Spleen (tissue), 11 donors: Measurements from ENCODE around the gene BCL6. TPM values are rescaled to one million over a fixed set of nuclear protein-coding genes. Genes with fewer than 3 reads are reported as not detected.

Experiments
- DNase-seq: peaks from one replicate; pipeline ENCODE4 v3.0.0-alpha.2; 2020
- H3K27ac ChIP-seq, 8 donors: fragments of 200-600 bp; sonication (generic) in 7 of 8; 1 replicate in 4 of 8; 2 replicates in 4 of 8; pipeline versions ENCODE4 v1.5.0 to v1.8.0; 2016 to 2021; ENCODE audit warnings: inconsistent platforms in 4 of 8, mild to moderate bottlenecking in 4 of 8, moderate library complexity in 1 of 8
- H3K27me3 ChIP-seq, 7 donors: fragments of 200-600 bp; sonication (generic) in 6 of 7; replicated peaks in 1 of 7; 1 replicate in 4 of 7; 2 replicates in 3 of 7; pipeline versions ENCODE4 v1.5.0 to v1.8.0; 2016 to 2021; ENCODE audit warnings: inconsistent platforms in 3 of 7, mild to moderate bottlenecking in 1 of 7
- H3K36me3 ChIP-seq, 6 donors: fragments of 200-600 bp; sonication (generic) in 5 of 6; 1 replicate in 4 of 6; 2 replicates in 2 of 6; pipeline versions ENCODE4 v1.5.0 to v1.8.0; 2016 to 2021; ENCODE audit warnings: inconsistent platforms in 2 of 6
- H3K4me1 ChIP-seq, 6 donors: fragments of 200-600 bp; sonication (generic) in 5 of 6; 1 replicate in 3 of 6; 2 replicates in 3 of 6; pipeline versions ENCODE4 v1.5.0 to v1.8.0; 2016 to 2021; ENCODE audit warnings: inconsistent platforms in 3 of 6
- H3K4me3 ChIP-seq, 8 donors: fragments of 200-600 bp; sonication (generic) in 7 of 8; 1 replicate in 4 of 8; 2 replicates in 4 of 8; pipeline versions ENCODE4 v1.5.0 to v1.8.0; 2016 to 2021; ENCODE audit warnings: inconsistent platforms in 4 of 8, mild to moderate bottlenecking in 4 of 8, moderate library complexity in 2 of 8
- H3K9me3 ChIP-seq, 8 donors: fragments of 200-600 bp; sonication (generic) in 7 of 8; 1 replicate in 4 of 8; 2 replicates in 4 of 8; pipeline versions ENCODE4 v1.5.0 to v1.8.0; 2016 to 2021; ENCODE audit warnings: inconsistent platforms in 4 of 8
- POLR2A ChIP-seq, 3 donors: fragments of 450-650 bp; IDR thresholded peaks; one replicate each; pipeline ENCODE4 v1.5.1; 2017; ENCODE audit warnings: antibody characterized with exemption in 3 of 3, mild to moderate bottlenecking in 1 of 3
- POLR2AphosphoS5 ChIP-seq, 3 donors: sonication (generic); formaldehyde crosslinking; IDR thresholded peaks; one replicate each; pipeline ENCODE4 v1.5.1; 2017; ENCODE audit warnings: antibody characterized with exemption in 3 of 3
- WGBS, 5 donors: extraction: QIAGEN DNeasy Blood & Tissue Kit in 3 of 5; methylation state at CpG; one replicate each; pipeline versions ENCODE4 v1.1.5 to v1.1.7; 2013 to 2018; 5-methylcytosine and 5-hydroxymethylcytosine counted together
- intact Hi-C: fragments of 100-400 bp; cut with DNase I; formaldehyde crosslinking; loops from one replicate; pipeline ENCODE4 v1.15.0; 2023; ENCODE audit warnings: low total_unique reads
- polyA plus RNA-seq, 3 donors: library from polyadenylated mRNA; stranded (reverse); fragments of 200-250 nt; gene quantifications; one replicate each; pipeline ENCODE4 v1.2.1, GENCODE V29; 2013
- total RNA-seq, 7 donors: library from RNA; depleted of rRNA in 3 of 7; stranded (reverse); fragments of >200 nt in 3 of 7; fragmentation: NEBNext Ultra II Directional in 4 of 7; extraction: Animal tissue kit (Norgen Biotek cat#: 25700) in 4 of 7; gene quantifications; one replicate each; pipeline versions ENCODE4 v1.1.0 to v1.2.1, GENCODE V29; 2016 to 2021
- TF ChIP-seq, protein P1 (sequence below), 11 experiments: fragments of 200-600 bp in 7 of 11; fragments of 450-650 bp in 4 of 11; sonication (generic) in 4 of 11; IDR thresholded peaks in 8 of 11; conservative IDR thresholded peaks in 3 of 11; 1 replicate in 7 of 11; 2 replicates in 4 of 11; pipeline versions ENCODE4 v1.4.0 to v1.8.0; 2016 to 2021; ENCODE audit warnings: antibody characterized with exemption in 11 of 11, inconsistent platforms in 4 of 11, mild to moderate bottlenecking in 1 of 11
- donor health status: healthy with polysubstance abuse.
- donor health status: DM: no; HTN: no; CAD: no; lungs with moderate emphysema.
- donor health status: DM: no; HTN: no; CAD: no.
- donor health status: Bipolar disorder and iron deficiency.
- donor health status: healthy.
- donor health status: DM: no; HTN: no; CAD: no.
- donor health status: DM: yes; HTN: yes; CAD: no.

The BCL6 gene
- total and polyA plus RNA-seq, 10 donors: 9.5 to 444 (median 132) TPM

DNA sequence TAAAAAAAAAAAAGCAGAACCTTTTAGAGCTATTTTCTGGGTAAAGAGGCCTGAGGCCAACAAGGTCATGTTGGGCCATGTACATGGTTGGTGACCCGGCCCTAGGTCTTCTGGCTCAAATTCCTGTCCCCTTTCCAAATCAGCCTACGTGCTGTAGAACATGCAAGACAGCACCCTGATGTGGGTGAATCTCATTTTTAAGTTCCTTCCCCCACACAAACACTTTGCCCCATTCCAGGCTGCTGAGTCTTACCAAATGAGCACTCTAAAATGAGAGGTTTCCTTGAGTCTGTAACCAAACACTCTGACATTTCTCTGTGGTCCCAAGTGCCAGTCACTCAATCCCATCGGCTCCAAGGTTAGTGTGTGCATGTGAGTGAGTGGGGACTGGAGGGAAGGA lies 9.4 kb downstream of the BCL6 start:
- peaks cover 5 to 66% (median 44%) of the 10 kb centered on the region in 6 donors for H3K4me1 ChIP-seq
- TF ChIP-seq, protein P1, sequence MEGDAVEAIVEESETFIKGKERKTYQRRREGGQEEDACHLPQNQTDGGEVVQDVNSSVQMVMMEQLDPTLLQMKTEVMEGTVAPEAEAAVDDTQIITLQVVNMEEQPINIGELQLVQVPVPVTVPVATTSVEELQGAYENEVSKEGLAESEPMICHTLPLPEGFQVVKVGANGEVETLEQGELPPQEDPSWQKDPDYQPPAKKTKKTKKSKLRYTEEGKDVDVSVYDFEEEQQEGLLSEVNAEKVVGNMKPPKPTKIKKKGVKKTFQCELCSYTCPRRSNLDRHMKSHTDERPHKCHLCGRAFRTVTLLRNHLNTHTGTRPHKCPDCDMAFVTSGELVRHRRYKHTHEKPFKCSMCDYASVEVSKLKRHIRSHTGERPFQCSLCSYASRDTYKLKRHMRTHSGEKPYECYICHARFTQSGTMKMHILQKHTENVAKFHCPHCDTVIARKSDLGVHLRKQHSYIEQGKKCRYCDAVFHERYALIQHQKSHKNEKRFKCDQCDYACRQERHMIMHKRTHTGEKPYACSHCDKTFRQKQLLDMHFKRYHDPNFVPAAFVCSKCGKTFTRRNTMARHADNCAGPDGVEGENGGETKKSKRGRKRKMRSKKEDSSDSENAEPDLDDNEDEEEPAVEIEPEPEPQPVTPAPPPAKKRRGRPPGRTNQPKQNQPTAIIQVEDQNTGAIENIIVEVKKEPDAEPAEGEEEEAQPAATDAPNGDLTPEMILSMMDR (IDR thresholded peaks at IDR 0.05 in 8 of 11, conservative IDR thresholded peaks at IDR 0.05 in 3 of 11): no peak
- TF ChIP-seq POLR2AphosphoS5 (IDR thresholded peaks at IDR 0.05): peak in 1 of 3 donors; percentile 42
- TF ChIP-seq POLR2A (IDR thresholded peaks at IDR 0.05): no peak
- DNase-seq: no peak
- H3K9me3 ChIP-seq: no peaks in the 10 kb centered on the region
- peak overlapping the region in 6 of 8 donors; percentile 42 to 99 (median 98) for H3K27ac ChIP-seq
- H3K4me3 ChIP-seq: peak overlapping the region in 1 of 8 donors; percentile 84
- intact Hi-C loops: no loop called here
- WGBS, 5 donors: 64 to 78% (median 73%) methylated on average over 3 of the region's 3 CpGs
- H3K27me3 ChIP-seq: no peaks in the 10 kb centered on the region
- H3K36me3 ChIP-seq: peaks cover 0 to 51% (median 34%) of the 10 kb centered on the region in 6 donors

DNA sequence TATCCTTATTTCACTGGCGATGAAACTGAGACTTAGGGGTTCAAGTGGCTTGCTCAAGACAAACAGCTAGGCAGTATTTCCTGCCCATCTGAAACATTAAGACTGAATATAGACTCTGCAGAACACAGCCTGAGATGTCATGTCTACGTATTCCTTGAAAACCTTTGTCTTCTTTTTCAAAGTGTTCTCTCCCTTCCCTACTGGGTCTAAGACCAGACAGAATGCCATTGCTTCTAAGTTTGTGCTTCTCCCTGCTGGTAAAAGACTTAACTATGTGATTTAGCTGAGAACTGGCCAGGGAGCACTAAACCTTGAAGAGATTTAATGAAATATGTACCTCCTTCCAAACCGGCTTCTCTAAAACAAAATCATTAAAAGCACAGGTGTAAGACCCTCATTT lies 9.9 kb downstream of the BCL6 start:
- intact Hi-C loops: no loop called here
- H3K9me3 ChIP-seq: no peaks in the 10 kb centered on the region
- H3K36me3 ChIP-seq: peaks cover 0 to 55% (median 39%) of the 10 kb centered on the region in 6 donors
- DNase-seq: no peak
- TF ChIP-seq, protein P1 (IDR thresholded peaks at IDR 0.05 in 8 of 11, conservative IDR thresholded peaks at IDR 0.05 in 3 of 11): no peak
- no peak for TF ChIP-seq POLR2A (IDR thresholded peaks at IDR 0.05)
- no peak for TF ChIP-seq POLR2AphosphoS5 (IDR thresholded peaks at IDR 0.05)
- H3K4me1 ChIP-seq: peaks cover 2 to 61% (median 39%) of the 10 kb centered on the region in 6 donors
- H3K4me3 ChIP-seq: no peak overlapping the region
- 78 to 97% (median 89%) methylated on average over 3 of the region's 3 CpGs for WGBS, 5 donors
- H3K27me3 ChIP-seq: no peaks in the 10 kb centered on the region
- H3K27ac ChIP-seq: peak overlapping the region in 4 of 8 donors; percentile 97 to 99 (median 99)

DNA sequence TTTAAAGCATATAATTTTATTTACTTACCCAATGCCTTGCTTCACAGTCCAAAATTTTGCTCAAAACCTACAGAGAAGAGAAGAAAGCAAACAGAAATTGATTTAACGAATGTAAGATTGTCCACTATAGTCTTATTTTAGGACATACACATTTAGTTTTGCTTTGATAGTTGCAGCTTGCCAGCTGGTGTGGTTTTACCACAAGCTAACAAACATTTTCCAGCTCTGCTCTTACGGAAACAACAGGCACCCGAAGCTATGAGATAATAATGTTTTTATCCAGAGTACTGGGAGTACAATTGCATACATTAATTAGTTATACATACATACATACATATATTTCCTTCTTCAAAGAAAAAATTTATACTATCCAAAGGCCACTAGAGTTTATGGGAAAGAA lies 10.4 kb downstream of the BCL6 start:
- H3K36me3 ChIP-seq: peaks cover 0 to 61% (median 44%) of the 10 kb centered on the region in 6 donors
- intact Hi-C loops: no loop called here
- peaks cover 0 to 56% (median 35%) of the 10 kb centered on the region in 6 donors for H3K4me1 ChIP-seq
- no peak for DNase-seq
- no peaks in the 10 kb centered on the region for H3K27me3 ChIP-seq
- 77 to 95% (median 89%) methylated on average over 3 of the region's 3 CpGs for WGBS, 5 donors
- no peak overlapping the region for H3K27ac ChIP-seq
- H3K4me3 ChIP-seq: no peak overlapping the region
- H3K9me3 ChIP-seq: no peaks in the 10 kb centered on the region
- no peak for TF ChIP-seq POLR2AphosphoS5 (IDR thresholded peaks at IDR 0.05)
- no peak for TF ChIP-seq POLR2A (IDR thresholded peaks at IDR 0.05)
- TF ChIP-seq, protein P1 (IDR thresholded peaks at IDR 0.05 in 8 of 11, conservative IDR thresholded peaks at IDR 0.05 in 3 of 11): no peak

DNA sequence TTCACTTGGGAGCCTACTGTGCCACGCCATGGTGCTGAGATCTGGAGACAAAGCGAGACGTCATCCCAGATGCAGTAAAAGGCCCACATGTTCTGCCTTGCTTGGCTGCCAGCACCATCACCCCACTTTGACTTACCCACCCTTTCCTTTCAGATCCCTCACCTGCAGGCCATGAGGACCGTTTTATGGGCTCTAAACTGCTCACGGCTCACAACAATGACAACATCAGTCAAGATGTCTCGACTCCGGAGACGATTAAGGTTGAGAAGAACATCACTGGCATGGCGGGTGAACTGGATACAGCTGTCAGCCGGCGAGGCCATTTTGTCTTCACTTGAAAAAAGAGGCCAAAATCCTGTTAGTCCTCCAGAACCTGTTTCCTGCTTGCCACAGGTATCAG lies 11.9 kb downstream of the BCL6 start:
- H3K27ac ChIP-seq: no peak overlapping the region
- no peaks in the 10 kb centered on the region for H3K9me3 ChIP-seq
- TF ChIP-seq, protein P1 (IDR thresholded peaks at IDR 0.05 in 8 of 11, conservative IDR thresholded peaks at IDR 0.05 in 3 of 11): no peak
- peak in 1 of 3 donors; percentile 48 for TF ChIP-seq POLR2AphosphoS5 (IDR thresholded peaks at IDR 0.05)
- intact Hi-C loops: no loop called here
- WGBS, 5 donors: 91 to 95% (median 95%) methylated on average over 11 of the region's 11 CpGs
- peaks cover 0 to 43% (median 23%) of the 10 kb centered on the region in 6 donors for H3K4me1 ChIP-seq
- peaks cover 5 to 75% (median 59%) of the 10 kb centered on the region in 6 donors for H3K36me3 ChIP-seq
- DNase-seq: no peak
- H3K4me3 ChIP-seq: no peak overlapping the region
- no peaks in the 10 kb centered on the region for H3K27me3 ChIP-seq
